GM23338 (cell line): ENCODE data around the gene SARNP. TPM values are rescaled to one million over a fixed set of nuclear protein-coding genes. Genes with fewer than 3 reads are reported as not detected.

Experiments used
- ATAC-seq: fragments of 200-7000 bp; cut with Tn5 transposase; 3 replicates; pipeline ENCODE4 v1.9.1; 2020
- DNase-seq: peaks from one replicate; pipeline ENCODE4 v3.0.0-alpha.2; 2015; ENCODE audit warnings: low spot score
- H2AFZ ChIP-seq: fragments of 200-600 bp; sonication (generic); 2 replicates; pipeline ENCODE4 v1.8.0; 2016; ENCODE audit warnings: antibody characterized with exemption, mild to moderate bottlenecking, moderate library complexity
- H3F3A ChIP-seq: fragments of 200-600 bp; sonication (generic); replicated peaks from 2 replicates; pipeline ENCODE4 v1.8.0; 2017; ENCODE audit warnings: antibody characterized with exemption, mixed run types, low read depth
- H3K27ac ChIP-seq: fragments of 200-600 bp; sonication (generic); 2 replicates; pipeline ENCODE4 v1.6.1; 2016; ENCODE audit warnings: low read depth
- H3K27me3 ChIP-seq: fragments of 200-600 bp; sonication (generic); 2 replicates; pipeline ENCODE4 v1.8.0; 2016; ENCODE audit warnings: mild to moderate bottlenecking, mixed run types, moderate library complexity; ENCODE audit not compliant: insufficient read depth
- H3K36me3 ChIP-seq: fragments of 200-600 bp; sonication (generic); 2 replicates; pipeline ENCODE4 v1.8.0; 2016; ENCODE audit warnings: mild to moderate bottlenecking; ENCODE audit not compliant: insufficient read depth
- H3K4me1 ChIP-seq: fragments of 200-600 bp; sonication (generic); 2 replicates; pipeline ENCODE4 v1.8.0; 2016; ENCODE audit warnings: mild to moderate bottlenecking, moderate library complexity; ENCODE audit not compliant: insufficient read depth
- H3K4me2 ChIP-seq: fragments of 200-600 bp; sonication (generic); 2 replicates; pipeline ENCODE4 v1.7.1; 2017; ENCODE audit warnings: mixed run types
- H3K4me3 ChIP-seq: fragments of 200-600 bp; sonication (generic); 2 replicates; pipeline ENCODE4 v1.6.1; 2016; ENCODE audit warnings: mixed run types
- H3K79me2 ChIP-seq: fragments of 200-600 bp; sonication (generic); replicated peaks from 2 replicates; pipeline ENCODE4 v1.8.0; 2017; ENCODE audit warnings: mild to moderate bottlenecking; ENCODE audit not compliant: insufficient read depth
- H3K9me2 ChIP-seq: fragments of 200-600 bp; sonication (generic); 2 replicates; pipeline ENCODE4 v1.8.0; 2017; ENCODE audit not compliant: insufficient read depth
- H4K20me1 ChIP-seq: fragments of 200-600 bp; sonication (generic); replicated peaks from 2 replicates; pipeline ENCODE4 v1.8.0; 2017; ENCODE audit warnings: mild to moderate bottlenecking; ENCODE audit not compliant: insufficient read depth
- H3K27ac Mint-ChIP-seq: 2 replicates; pipeline ENCODE4 v1.8.0; 2020; ENCODE audit warnings: inconsistent platforms, mild to moderate bottlenecking, moderate library complexity, mixed read lengths
- H3K27me3 Mint-ChIP-seq: 3 replicates; pipeline ENCODE4 v1.8.0; 2022; ENCODE audit warnings: low read depth, mild to moderate bottlenecking, moderate library complexity, mixed read lengths, inconsistent platforms; ENCODE audit not compliant: insufficient read depth, poor library complexity
- H3K36me3 Mint-ChIP-seq: 3 replicates; pipeline ENCODE4 v1.8.0; 2021; ENCODE audit warnings: low read depth, mild to moderate bottlenecking, inconsistent platforms, moderate library complexity, mixed read lengths
- H3K4me1 Mint-ChIP-seq: 3 replicates; pipeline ENCODE4 v1.8.0; 2020; ENCODE audit warnings: mild to moderate bottlenecking, inconsistent platforms, mixed read lengths
- H3K4me3 Mint-ChIP-seq: 3 replicates; pipeline ENCODE4 v1.8.0; 2021; ENCODE audit warnings: moderate library complexity, mild to moderate bottlenecking, inconsistent platforms, mixed read lengths
- H3K9me3 Mint-ChIP-seq: 3 replicates; pipeline ENCODE4 v1.8.0; 2020; ENCODE audit warnings: moderate library complexity, mild to moderate bottlenecking, inconsistent platforms, mixed read lengths
- CREB1 ChIP-seq: fragments of 250-450 bp; sonication (Bioruptor Pico); IDR thresholded peaks from 2 replicates; pipeline ENCODE4 v1.5.0; 2020; ENCODE audit warnings: low read depth, mild to moderate bottlenecking, moderate library complexity
- JUNB ChIP-seq: IDR thresholded peaks from one replicate; pipeline ENCODE4 v1.6.1; 2016; ENCODE audit warnings: antibody characterized with exemption; ENCODE audit not compliant: unreplicated experiment
- NANOG ChIP-seq: IDR thresholded peaks from 2 replicates; pipeline ENCODE4 v1.6.1; 2016; ENCODE audit warnings: antibody characterized with exemption, borderline replicate concordance
- POLR2AphosphoS5 ChIP-seq: IDR thresholded peaks from 2 replicates; pipeline ENCODE4 v1.6.1; 2016; ENCODE audit warnings: antibody characterized with exemption, low read depth
- STAT1 ChIP-seq: IDR thresholded peaks from one replicate; pipeline ENCODE4 v1.6.1; 2016; ENCODE audit warnings: antibody characterized with exemption; ENCODE audit not compliant: unreplicated experiment
- ZNF114 ChIP-seq: fragments of 250-450 bp; sonication (Bioruptor Pico); IDR thresholded peaks from 2 replicates; pipeline ENCODE4 v1.5.0; 2020; ENCODE audit warnings: mild to moderate bottlenecking, moderate library complexity
- polyA plus RNA-seq: library from polyadenylated mRNA; unstranded; fragments of >200 nt; fragmentation: Nextera tagmentation; extraction: Ambion mirVana; gene quantifications from 2 replicates; pipeline ENCODE4 v1.2.1, GENCODE V29; 2016
- total RNA-seq: library from RNA; depleted of rRNA; stranded (reverse); fragments of >200 nt; shearing (Covaris generic); gene quantifications from 2 replicates; pipeline ENCODE4 v1.2.3, GENCODE V29; 2014
- TF ChIP-seq, protein P1 (sequence below): IDR thresholded peaks from 2 replicates; pipeline ENCODE4 v1.6.1; 2016; ENCODE audit warnings: antibody characterized with exemption

SARNP gene
- total and polyA plus RNA-seq, 2 experiments from 2014 or later: 96.0 to 313 TPM

GRCh38 chr12:55746913-55747231 lies 70.7 kb downstream of the SARNP start:
- H4K20me1 ChIP-seq: peaks cover 34% of the 10 kb centered on the region
- H2AFZ ChIP-seq: no peak overlapping the region
- no peaks in the 10 kb centered on the region for H3K27me3 ChIP-seq
- peaks cover 15% of the 10 kb centered on the region for H3K36me3 ChIP-seq
- ATAC-seq: peak; percentile 9
- H3K79me2 ChIP-seq: peaks cover 47% of the 10 kb centered on the region
- H3K27ac Mint-ChIP-seq: peak overlapping the region; percentile 76
- H3K27me3 Mint-ChIP-seq: peaks cover 19% of the 10 kb centered on the region
- peak overlapping the region; percentile 85 for H3K4me2 ChIP-seq
- no peaks in the 10 kb centered on the region; the same call in 2 of the 3 replicates for H3K9me3 Mint-ChIP-seq
- H3K4me1 ChIP-seq: peaks cover 58% of the 10 kb centered on the region
- peak overlapping the region; percentile 99; the same call in 1 of the 2 replicates for H3K27ac ChIP-seq
- peaks cover 51% of the 10 kb centered on the region for H3K36me3 Mint-ChIP-seq
- 0 out of 2 replicates have a peak, but pooled peaks cover 4% of the 10 kb centered on the region for H3K9me2 ChIP-seq
- no peak for DNase-seq
- peaks cover 25% of the 10 kb centered on the region for H3F3A ChIP-seq
- TF ChIP-seq NANOG (peak; percentile 61; the same call in 1 of the 2 replicates), ZNF114 (no peak), JUNB (no peak)
- TF ChIP-seq, protein P1, sequence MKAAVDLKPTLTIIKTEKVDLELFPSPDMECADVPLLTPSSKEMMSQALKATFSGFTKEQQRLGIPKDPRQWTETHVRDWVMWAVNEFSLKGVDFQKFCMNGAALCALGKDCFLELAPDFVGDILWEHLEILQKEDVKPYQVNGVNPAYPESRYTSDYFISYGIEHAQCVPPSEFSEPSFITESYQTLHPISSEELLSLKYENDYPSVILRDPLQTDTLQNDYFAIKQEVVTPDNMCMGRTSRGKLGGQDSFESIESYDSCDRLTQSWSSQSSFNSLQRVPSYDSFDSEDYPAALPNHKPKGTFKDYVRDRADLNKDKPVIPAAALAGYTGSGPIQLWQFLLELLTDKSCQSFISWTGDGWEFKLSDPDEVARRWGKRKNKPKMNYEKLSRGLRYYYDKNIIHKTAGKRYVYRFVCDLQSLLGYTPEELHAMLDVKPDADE: no peak
- H3K4me3 ChIP-seq: peak overlapping the region; percentile 95
- peak overlapping the region; percentile 94 for H3K4me3 Mint-ChIP-seq
- peaks cover 63% of the 10 kb centered on the region for H3K4me1 Mint-ChIP-seq

- Mint-ChIP-seq H3K9me3 (no peaks in the 10 kb centered on the region; the same call in 2 of the 3 replicates), H3K4me1 (peaks cover 66% of the 10 kb centered on the region), H3K27ac (peak overlapping the region; percentile 76), H3K4me3 (peak overlapping the region; percentile 94), H3K27me3 (peaks cover 19% of the 10 kb centered on the region), H3K36me3 (peaks cover 46% of the 10 kb centered on the region)
- H3F3A ChIP-seq: peaks cover 21% of the 10 kb centered on the region
- DNase-seq (no peak), ATAC-seq (no peak)
- H3K27me3 ChIP-seq: no peaks in the 10 kb centered on the region
- H3K27ac ChIP-seq: peak overlapping the region; percentile 99
- H3K4me3 ChIP-seq: peak overlapping the region; percentile 95
- peaks cover 47% of the 10 kb centered on the region for H3K79me2 ChIP-seq
- TF ChIP-seq, protein P1: no peak
- no peak for TF ChIP-seq STAT1
- TF ChIP-seq POLR2AphosphoS5: no peak; the same call in 1 of the 2 replicates
- TF ChIP-seq ZNF114: no peak
- TF ChIP-seq NANOG: no peak
- no peak for TF ChIP-seq CREB1 (CRISPR knock-in tag)
- TF ChIP-seq JUNB: no peak
- no peak overlapping the region for H2AFZ ChIP-seq
- peak overlapping the region; percentile 85 for H3K4me2 ChIP-seq
- peaks cover 58% of the 10 kb centered on the region for H3K4me1 ChIP-seq
- H3K9me2 ChIP-seq: 0 out of 2 replicates have a peak, but pooled peaks cover 4% of the 10 kb centered on the region
- H4K20me1 ChIP-seq: peaks cover 29% of the 10 kb centered on the region
- H3K36me3 ChIP-seq: peaks cover 15% of the 10 kb centered on the region
These were observed 71.2 kb downstream of the SARNP start for GRCh38 chr12:55746174-55746912.
